ENCODE data around the gene ENDOU.

Gene ENDOU

GRCh38 chr12:47772094-47772660 is 46.9 kb upstream of the ENDOU start:
- in situ Hi-C loops (cut with MboI; ENCODE audit: low sequenced_read_pairs, unreplicated experiment): loop anchor here (10.0 kb wide), 1 partner anchor 57 kb away; no protein-coding TSS in a partner anchor
- DNase-seq (ENCODE audit: low spot score): no peak
- TF ChIP-seq, protein P1, sequence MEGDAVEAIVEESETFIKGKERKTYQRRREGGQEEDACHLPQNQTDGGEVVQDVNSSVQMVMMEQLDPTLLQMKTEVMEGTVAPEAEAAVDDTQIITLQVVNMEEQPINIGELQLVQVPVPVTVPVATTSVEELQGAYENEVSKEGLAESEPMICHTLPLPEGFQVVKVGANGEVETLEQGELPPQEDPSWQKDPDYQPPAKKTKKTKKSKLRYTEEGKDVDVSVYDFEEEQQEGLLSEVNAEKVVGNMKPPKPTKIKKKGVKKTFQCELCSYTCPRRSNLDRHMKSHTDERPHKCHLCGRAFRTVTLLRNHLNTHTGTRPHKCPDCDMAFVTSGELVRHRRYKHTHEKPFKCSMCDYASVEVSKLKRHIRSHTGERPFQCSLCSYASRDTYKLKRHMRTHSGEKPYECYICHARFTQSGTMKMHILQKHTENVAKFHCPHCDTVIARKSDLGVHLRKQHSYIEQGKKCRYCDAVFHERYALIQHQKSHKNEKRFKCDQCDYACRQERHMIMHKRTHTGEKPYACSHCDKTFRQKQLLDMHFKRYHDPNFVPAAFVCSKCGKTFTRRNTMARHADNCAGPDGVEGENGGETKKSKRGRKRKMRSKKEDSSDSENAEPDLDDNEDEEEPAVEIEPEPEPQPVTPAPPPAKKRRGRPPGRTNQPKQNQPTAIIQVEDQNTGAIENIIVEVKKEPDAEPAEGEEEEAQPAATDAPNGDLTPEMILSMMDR (IDR thresholded peaks at IDR 0.05; ENCODE audit: borderline replicate concordance, control extremely low read depth, extremely low read depth, insufficient read depth, missing control alignments): no peak

- DNase-seq (ENCODE audit: low spot score): no peak
Observed at GRCh38 chr12:47771304-47771703, 46.0 kb upstream of the ENDOU start.

GRCh38 chr12:47770086-47770726 is 44.9 kb upstream of the ENDOU start:
- DNase-seq (ENCODE audit: low spot score): no peak
- TF ChIP-seq, protein P1 (IDR thresholded peaks at IDR 0.05; ENCODE audit: borderline replicate concordance, control extremely low read depth, extremely low read depth, insufficient read depth, missing control alignments): no peak
- in situ Hi-C loops (cut with MboI; ENCODE audit: low sequenced_read_pairs, unreplicated experiment): loop anchor here (10.0 kb wide), 1 partner anchor 55 kb away; no protein-coding TSS in a partner anchor

More at GRCh38 chr12:47771304-47771703, 46.0 kb upstream of the ENDOU start:
- in situ Hi-C loops (cut with MboI; ENCODE audit: low sequenced_read_pairs, unreplicated experiment): loop anchor here (10.0 kb wide), 1 partner anchor 57 kb away; no protein-coding TSS in a partner anchor
- TF ChIP-seq, protein P1 (IDR thresholded peaks at IDR 0.05; ENCODE audit: borderline replicate concordance, control extremely low read depth, extremely low read depth, insufficient read depth, missing control alignments): no peak

- TF ChIP-seq, protein P1 (IDR thresholded peaks at IDR 0.05; ENCODE audit: borderline replicate concordance, control extremely low read depth, extremely low read depth, insufficient read depth, missing control alignments): no peak
- no peak for DNase-seq (ENCODE audit: low spot score)
- in situ Hi-C loops (cut with MboI; ENCODE audit: low sequenced_read_pairs, unreplicated experiment): loop anchor here (10.0 kb wide), 1 partner anchor 55 kb away; no protein-coding TSS in a partner anchor
Observed at GRCh38 chr12:47769234-47770085, 44.2 kb upstream of the ENDOU start.

GRCh38 chr12:47768323-47768811 is 43.1 kb upstream of the ENDOU start:
- DNase-seq (ENCODE audit: low spot score): no peak
- in situ Hi-C loops (cut with MboI; ENCODE audit: low sequenced_read_pairs, unreplicated experiment): no loop called here

More at GRCh38 chr12:47768323-47768811, 43.1 kb upstream of the ENDOU start:
- TF ChIP-seq, protein P1 (IDR thresholded peaks at IDR 0.05; ENCODE audit: borderline replicate concordance, control extremely low read depth, extremely low read depth, insufficient read depth, missing control alignments): no peak

Data from GM13976 (cell line).